Activated CD4-positive, CD25-positive, alpha-beta regulatory T cell treated with anti-CD3 and anti-CD28 coated beads, Interleukin-2, amount 50 U/mL, for 24 hours (primary cell): ENCODE data around the gene MFSD1.

Experiments used
- ATAC-seq, 2 donors: fragments of 150-1000 bp; cut with Tn5 transposase; one replicate each; pipeline ENCODE4 v1.10.0; 2021; ENCODE audit warnings: mild to moderate bottlenecking in 1 of 2, moderate library complexity in 1 of 2

MFSD1 gene, protein sequence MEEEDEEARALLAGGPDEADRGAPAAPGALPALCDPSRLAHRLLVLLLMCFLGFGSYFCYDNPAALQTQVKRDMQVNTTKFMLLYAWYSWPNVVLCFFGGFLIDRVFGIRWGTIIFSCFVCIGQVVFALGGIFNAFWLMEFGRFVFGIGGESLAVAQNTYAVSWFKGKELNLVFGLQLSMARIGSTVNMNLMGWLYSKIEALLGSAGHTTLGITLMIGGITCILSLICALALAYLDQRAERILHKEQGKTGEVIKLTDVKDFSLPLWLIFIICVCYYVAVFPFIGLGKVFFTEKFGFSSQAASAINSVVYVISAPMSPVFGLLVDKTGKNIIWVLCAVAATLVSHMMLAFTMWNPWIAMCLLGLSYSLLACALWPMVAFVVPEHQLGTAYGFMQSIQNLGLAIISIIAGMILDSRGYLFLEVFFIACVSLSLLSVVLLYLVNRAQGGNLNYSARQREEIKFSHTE

DNA sequence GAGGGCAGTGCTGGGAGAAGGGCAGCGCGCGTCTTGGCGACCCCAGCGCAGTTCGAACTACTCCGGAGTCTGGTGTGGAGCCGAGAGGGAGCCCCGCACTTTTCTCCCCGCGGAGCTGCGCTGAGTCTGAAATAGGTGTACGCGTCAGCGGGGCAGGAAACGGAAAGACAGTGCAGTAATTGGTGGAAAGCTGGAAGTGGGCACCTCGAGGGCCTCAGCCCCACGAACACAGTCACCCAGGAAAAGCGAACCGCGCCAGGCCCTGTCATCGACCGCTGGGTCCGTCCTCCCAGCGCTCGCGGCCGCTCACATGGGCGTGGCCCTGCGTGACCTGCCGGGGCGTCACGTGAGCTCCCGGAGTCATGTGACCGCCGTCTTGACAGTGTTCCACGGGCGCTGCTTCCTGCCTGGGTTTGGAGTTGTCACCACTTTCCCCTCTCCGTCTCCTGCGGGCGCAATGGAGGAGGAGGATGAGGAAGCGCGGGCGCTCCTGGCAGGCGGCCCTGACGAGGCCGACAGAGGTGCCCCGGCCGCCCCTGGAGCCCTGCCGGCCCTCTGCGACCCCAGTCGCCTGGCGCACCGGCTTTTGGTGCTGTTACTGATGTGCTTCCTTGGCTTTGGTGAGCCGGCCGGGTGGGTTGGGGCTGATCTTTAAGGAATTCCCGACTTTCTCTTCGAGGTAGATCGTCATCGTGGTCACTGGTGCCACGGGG is at the start of gene MFSD1:
Gene MFSD1, plus strand, starts transcription at position 359 of the 713 bp plus-strand sequence. Its CDS starts 99 bp downstream, at position 458.
- peak; percentile 92 for ATAC-seq

DNA sequence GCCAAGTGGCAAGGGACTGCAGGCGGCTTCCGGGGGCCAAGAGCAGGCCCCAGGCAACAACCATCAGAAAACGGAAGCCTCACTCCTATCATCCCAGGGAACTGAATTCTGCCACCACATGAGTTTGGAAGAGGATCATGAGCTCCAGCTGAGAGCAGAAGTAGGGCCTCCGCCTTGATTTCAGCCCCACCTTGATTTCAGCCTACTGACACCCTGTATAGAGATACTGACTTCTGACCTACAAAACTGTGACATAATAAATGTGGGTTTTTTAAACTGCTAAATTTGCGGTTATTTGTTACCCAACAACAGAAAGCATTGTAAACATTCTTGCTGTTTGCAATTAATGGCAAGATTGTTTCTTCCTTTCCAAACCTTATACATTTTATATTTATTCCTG is 48.0 kb upstream of the MFSD1 start:
- ATAC-seq = no peak

DNA sequence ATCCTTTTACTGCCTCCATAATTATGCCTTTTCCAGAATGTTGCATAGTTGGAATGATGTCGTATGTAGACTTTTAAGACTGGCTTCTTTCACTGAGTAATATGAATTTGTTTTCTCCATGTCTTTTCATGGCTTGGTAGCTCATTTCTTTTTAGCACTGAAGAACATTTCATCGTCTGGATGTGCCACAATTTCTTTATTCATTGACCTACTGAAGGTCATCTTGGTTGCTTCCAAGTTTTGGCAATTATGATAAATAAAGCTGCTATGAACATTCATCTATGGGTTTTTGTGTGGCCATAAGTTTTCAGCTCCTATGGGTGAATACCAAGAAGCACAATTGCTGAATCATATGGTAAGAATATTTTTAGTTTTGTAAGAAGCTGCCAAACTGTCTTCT is 46.4 kb upstream of the MFSD1 start:
- no peak for ATAC-seq

DNA sequence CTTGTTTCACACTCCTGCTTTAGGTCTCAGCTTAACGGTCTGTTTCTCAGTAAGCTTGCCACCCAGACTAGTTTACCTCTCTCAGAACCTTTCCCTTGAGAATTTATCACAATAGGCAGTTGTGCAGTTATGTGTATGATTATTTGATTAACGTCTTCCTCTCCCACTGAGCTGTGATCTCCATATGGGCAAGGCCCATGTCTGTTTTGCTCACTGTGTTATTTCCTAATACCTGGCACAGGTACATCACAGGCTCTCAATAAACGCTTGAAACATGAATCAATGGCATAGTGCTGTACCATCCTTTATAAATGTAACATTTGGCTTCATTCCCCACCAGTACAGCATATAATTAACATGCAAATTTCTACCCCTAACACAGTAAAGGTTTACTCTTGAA is 40.5 kb upstream of the MFSD1 start:
- ATAC-seq = no peak

DNA sequence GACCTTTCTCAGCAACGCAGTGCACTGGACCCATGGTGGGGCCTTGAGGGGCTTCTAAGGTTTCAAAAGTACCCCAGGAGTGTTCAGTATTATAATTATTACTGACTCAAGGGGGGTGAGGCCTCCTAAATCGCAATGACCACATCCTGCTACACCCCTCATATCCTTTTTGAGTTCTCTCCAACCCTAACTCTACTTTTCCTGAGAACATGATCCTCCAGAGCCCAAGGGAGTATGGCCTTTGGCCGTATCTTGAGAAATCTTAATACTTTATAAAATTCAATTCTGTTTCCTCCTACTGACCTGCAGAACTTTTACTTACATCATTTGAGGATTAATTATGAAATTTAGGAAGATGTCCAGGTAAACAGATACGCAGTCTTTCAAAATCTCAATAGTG is 39.2 kb upstream of the MFSD1 start:
- no peak for ATAC-seq

DNA sequence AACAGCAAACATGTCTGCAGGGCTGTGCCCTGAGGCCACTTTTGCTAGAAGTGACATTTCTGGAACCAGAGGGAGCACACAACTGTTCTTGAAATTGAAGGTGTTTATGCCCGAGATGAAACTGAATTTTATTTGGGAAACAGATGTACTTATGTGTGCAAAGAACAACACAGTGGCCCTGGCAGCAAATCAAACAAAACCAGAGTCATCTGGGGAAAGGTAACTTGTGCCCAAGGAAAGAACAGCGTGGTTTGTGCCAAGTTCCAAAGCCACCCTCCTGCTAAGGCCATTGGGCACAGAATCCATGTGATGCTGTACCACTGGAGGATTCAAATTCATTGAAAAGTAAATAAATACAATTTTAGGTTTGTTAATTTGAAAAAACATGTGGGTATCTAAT is 38.4 kb upstream of the MFSD1 start:
- ATAC-seq = no peak

DNA sequence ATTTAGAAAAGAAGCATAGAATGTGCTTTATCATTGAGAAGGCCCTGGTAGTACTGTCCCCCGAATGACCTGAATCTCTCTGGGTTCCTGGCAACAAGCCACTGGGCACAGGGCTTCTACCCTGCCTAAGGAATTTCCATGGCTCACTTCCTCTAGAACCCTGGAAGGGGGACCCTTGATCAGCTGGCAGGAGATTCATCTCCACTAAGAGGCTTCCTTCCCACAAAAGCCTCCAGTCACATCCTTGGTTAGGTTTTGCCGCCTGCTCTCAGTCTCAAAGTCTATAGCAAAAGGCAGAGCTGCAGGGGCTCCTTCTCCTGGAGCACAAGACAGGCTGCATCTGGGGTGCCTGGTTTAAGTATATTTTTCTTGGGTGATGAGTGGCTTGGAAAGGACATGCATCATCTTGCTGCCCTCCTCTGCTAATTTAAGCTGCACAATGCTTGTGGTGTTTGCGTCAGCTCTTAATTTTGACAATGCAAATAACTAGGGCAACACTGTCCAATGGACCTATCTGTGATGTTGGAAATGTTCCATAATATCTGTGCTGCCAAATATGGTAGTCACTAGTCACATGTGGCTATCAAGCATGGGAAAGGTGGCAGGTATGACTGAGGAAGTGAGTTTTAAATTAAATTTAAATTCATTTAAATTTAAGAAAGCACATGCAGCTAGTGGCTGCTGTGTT is 36.2 kb upstream of the MFSD1 start:
- ATAC-seq = no peak

DNA sequence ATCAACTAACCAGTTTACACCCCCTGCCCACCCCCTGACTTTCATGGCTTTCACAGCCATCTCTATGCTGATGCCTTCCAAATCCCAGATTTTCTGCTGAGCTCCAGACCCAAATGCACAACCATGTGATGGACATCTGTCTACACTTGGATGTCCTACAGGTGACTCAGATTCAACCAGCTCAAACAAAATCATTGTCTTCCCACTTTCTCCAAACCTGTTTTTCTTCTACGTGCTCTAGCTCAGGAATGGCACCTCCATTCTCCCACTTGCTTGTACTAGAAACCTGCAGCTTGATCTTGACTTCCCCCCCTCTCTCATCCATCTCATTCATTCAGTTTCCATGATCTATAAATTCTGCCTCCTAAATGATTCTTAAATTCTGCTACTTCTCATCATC is 35.5 kb upstream of the MFSD1 start:
- no peak for ATAC-seq

DNA sequence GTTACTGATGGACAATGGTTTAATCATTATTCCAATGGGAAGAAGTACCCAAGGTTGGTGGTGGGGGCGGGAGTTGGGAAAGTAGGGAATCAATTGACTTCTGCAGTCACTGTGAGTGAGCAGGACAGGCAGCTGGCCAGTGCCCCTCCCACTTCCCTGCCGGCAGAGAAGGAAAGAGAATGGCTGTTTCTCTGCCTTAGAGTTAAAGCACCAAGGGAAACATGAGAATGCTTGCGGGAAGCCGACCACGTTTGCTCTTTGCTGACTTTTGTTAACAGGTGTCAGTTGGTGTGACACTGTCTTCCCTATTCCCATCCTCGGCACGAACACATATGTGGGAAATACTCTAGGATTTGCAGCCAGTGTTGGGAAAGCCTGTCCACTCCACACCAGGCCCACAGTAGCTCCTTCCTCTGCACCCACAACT is 33.5 kb upstream of the MFSD1 start:
- no peak for ATAC-seq

DNA sequence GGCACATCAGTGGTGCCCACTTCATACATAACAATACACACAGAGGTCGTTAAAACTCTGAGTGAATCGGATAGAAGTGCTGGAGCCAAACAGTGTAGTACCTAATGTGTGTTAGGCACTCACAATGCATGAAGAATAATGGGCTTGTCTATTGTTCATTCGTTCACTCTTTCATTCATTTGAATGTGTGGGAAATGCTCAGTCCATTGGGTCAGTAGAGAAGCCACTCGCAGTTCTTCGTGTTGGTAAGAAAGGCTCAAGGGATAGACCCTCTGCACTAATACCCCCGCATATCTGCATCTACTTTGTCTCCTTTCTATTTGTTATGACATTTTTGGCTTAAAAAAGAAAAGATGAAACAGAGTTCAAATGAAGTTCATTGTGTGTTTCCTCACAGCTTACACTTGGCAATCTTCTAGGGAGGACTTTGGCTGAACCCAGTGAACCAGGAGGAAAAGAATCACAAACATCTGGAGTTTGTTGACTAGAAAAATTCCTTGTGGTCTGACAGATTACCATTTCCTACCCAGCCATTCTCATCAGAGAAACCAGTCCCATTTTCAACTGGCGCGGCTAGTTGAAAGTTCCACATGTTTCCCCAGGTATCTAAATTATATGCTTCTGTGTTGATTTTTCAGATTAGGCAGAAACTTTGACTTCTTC is 32.8 kb upstream of the MFSD1 start:
- no peak for ATAC-seq

DNA sequence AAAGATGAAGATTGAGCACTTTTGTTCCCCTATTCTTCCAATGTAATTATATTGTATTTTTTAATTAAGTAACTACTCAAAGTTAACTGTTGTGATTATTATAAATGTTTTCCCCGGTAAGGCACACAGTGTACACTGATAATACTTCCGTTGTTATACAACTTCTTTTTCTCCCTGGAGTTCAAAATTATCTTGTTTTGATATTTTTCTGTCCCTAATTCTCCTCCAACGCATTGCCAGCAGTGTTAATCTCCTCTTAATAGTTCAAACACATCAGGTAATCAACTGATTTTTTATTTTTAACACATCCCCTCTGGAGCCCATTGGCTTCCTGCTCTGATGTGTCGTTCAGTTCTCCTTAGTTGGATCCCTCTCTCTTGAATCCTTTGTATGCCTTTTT is 32.3 kb upstream of the MFSD1 start:
- no peak for ATAC-seq

DNA sequence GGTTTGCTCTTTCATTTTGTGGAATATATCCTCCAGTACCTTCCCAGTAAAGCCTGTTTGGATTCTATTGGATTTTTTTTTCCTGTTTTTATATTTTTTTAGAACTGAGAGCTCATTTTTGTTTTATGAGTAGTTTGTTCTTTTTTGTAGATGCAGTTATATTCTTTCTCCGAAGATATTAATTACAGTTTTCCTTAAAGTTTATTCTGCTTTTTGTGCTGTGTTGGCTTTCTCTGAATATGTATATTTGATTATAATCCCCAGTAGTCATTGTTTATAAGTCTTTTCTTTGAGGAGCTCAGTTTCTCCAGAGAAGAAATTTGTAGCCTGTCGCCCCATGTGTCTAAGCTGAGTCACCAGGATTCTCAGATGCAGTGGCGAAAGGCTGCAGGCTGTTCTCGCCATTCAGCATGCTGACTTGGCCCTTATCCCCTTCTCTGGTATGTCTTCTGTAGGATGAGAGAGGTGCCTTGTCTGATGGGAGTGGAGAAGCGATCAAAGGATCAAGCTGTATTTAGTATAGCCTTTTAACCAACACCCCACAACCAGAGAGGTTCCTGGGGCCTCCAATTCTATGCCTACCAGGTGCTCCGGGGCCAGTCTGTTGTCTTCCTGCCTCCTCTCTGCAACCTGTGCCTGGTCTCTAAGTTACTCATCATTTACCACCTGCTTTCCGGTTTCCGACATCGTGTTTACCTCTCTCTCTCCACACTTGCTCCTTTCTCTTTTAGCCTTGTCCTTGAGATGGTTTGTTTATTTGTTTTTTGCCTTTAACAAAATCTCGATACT is 31.7 kb upstream of the MFSD1 start:
- ATAC-seq = no peak

DNA sequence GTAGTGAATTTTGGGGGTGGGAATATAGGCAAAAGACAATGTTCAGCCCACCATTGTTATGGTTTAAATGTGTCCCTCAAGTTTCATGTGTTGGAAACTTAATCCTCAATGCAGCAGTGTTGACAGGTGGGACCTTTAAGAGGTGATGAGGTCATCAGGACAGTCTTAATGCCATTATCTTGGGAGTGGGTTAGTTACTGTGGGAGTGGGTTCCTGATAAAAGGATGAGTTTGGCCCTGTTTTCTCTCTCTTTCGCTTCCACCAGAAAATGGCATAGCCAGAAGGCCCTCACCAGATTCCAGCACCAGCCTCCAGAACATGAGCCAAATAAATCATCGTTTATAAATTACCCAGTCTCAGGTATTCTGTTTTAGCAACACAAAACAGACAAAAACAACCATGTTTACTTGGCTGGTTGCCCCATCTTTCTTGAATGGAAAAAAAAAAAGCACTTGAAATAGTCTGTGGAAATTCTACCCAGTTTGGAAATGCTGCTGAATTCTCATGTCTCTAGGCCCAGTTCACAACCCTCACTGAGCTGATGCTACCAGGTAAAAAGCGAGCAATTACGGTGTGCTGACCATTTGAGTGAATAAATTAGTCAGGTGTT is 31.0 kb upstream of the MFSD1 start:
- ATAC-seq = no peak

DNA sequence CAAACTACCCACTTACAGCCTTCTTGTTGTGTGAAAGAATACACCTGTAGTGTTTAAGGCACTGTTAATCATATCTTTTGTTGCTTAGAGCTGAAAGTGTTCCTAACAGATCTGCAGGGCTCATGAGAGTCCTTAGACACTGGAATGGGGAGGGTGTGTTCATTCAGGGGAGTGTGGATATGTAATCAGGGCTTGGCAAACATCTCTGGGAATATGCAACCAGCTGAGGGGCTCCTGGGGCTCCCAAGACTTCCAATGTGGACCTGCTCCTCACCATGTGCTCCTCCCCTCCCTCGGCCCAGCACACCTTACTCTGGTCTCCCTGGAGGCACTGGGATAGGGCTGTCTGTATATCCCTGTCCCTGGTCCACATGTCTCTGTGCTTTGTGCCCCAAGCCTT is 30.3 kb upstream of the MFSD1 start:
- ATAC-seq = no peak

DNA sequence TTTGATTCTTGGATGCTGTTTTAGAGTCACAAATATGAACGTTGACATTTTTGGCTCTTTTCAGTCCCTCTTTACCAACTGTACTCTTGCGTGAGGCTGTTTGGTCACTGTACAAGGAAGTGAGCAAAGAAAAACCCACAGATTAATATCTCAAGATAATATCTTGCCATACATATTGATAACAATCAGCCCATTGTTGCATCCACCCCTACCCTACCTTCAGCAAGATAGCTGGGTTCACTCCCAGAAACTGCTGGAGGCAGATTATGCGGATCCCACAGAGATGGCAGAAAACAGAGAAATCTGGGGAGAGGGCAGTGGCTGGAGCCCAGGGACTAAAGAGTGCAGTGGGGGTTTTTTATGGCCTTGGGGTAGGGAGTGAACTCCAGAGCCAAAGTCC is 29.9 kb upstream of the MFSD1 start:
- no peak for ATAC-seq

DNA sequence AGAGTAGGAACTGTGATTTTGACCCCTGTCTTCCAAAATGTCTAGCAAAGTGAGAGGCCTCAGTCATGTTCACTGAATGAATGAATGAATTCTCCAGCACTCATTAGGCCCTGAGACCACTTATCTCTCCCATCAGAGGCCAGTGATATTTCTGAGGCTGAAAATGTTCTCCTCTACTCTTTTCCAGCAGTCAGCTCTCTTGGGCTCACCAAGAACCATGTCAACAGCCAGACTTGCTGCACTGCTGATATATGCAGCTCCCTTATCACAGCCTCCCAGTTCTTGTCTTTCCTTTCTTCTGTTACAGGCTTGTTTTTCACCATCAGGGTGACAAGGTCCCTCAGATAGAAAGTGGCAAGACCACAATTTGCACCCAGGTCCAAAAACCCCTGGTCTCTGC is 28.7 kb upstream of the MFSD1 start:
- ATAC-seq = no peak

DNA sequence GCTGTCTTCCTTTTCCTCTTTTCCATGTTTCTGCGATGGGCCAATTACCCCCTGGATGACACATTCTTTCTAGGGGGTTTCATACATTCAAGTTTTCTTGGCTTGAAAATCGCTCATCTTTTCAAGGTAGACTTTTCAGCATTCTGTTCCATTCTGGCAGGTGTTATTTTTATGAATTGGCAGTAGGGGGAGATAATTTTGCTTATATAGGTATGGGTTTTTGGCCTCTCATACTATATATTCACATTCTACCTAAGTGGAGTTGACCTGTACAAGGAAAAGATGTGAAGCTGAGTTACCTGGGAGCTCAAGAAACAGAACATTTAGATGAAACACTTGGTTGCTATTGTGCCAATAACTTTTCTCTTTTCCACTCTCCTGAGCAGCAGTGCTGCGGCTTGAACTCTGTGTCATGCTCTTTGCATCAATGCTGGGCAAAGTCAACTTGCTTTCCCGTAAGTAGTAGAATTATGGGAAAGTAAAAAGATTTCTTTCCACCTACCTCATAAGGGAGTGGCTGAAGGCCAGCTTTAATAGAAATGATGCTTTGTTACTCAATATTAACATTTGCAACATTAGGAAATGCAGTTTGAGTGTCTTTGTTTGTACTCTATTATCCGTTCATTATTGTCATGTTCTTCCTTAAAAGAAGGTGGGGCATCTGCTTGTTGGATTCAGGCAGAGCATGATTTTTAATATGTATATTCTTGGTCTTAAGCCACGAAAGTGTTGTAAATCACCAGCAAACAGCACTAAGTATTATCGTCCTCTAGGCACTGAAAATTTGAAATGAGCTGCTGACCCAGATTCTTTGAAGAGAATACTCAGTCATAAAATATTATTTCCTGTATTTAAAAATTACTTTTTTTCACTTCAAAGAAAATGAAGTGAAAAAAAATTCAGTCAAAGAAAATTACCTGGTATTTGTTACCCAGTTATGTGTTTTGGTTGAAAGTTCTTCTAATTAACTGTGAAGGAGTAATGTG is 27.7 kb upstream of the MFSD1 start:
- no peak for ATAC-seq

DNA sequence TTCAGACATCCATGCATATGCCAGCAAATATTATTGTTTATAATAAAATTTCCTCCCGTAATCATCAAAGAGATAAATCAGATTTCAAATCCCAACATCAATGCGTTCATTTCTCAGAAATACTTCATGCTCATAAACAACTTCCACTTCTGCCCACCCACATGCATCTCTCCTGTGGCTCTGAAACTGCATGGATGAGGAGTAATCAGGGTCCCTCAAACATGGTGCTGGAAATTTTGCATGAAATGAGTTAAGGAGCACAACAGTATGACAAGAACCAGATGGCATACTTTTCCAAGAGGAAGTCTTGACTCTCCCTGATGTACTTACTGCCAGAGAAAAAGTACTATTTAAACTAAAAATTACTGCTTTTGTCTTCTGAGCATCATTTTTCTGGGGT is 26.9 kb upstream of the MFSD1 start:
- ATAC-seq = no peak

DNA sequence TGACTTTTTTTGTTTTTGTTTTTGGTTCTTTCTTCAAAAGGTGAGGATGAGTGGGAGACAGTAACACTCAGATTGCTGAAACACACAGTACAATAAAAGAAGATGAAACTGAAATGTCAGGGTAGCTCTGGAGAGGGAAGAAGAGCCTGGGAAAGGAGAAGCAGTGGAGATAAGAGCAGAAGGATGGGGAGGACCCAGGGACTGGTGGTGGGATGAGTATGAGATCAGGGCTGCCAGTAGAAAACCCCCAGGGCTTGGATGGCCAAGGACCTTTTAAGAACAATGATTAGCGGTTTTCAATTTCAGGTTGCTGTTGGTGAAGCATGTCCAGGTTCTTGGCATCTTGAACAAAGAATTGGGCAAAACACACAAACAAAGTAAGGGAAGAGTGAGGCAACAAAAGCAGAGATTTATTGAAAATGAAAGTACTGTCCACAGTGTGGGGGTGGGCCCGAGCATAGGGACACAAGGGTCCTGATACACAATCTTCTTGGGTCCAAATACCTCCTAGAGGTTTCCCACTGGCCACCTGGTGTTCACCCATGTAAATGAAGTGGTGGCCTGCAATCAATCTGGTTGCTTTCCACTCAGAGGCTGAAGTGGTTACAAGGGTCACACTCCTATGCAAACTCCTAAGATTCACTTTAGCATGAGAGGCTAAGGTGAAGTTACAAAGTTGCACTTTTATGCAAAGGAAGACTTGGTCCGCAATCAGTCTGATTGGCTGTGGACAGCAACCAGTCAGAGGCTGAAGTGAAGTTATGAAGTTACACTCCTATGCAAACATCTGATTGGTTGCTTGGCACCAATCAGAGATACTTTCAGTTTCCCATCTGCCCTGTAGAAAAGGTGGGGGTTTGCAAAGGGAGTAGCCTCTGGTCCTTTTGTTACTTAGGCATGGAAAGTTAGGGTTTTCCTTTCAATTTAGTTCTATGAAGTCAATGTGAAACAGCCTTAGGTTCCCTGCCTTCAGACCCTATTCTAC is 26.1 kb upstream of the MFSD1 start:
- no peak for ATAC-seq
